ENCODE measurements around the gene HPS1. TPM values are rescaled to one million over a fixed set of nuclear protein-coding genes. Genes with fewer than 3 reads are reported as not detected.

The HPS1 gene
- total RNA-seq, 4 donors from 2014 or later, result 26.3 to 40.6 (median 27.9) TPM

DNA sequence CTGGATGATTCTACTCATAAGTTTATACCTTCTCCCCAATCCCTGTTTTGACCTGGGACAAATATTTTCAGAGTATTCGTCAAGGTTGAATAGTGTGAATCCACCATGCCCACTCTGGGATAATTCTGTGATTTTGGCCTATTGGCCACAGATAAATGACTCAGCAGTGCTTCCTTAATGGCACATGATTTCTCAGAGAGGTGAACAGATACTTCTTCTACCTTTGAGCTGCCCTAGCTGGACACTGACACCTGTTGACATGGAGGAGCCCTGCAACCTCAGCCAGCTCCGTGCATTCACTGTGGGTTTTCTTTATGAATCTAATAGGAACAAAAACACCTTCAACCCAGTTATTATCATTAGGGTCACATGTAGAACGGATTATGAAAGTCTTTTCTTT is 40.9 kb upstream of the HPS1 start:
- no peaks in the 10 kb centered on the region for H3K36me3 ChIP-seq
- TF ChIP-seq, protein P1, sequence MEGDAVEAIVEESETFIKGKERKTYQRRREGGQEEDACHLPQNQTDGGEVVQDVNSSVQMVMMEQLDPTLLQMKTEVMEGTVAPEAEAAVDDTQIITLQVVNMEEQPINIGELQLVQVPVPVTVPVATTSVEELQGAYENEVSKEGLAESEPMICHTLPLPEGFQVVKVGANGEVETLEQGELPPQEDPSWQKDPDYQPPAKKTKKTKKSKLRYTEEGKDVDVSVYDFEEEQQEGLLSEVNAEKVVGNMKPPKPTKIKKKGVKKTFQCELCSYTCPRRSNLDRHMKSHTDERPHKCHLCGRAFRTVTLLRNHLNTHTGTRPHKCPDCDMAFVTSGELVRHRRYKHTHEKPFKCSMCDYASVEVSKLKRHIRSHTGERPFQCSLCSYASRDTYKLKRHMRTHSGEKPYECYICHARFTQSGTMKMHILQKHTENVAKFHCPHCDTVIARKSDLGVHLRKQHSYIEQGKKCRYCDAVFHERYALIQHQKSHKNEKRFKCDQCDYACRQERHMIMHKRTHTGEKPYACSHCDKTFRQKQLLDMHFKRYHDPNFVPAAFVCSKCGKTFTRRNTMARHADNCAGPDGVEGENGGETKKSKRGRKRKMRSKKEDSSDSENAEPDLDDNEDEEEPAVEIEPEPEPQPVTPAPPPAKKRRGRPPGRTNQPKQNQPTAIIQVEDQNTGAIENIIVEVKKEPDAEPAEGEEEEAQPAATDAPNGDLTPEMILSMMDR (IDR thresholded peaks at IDR 0.05), result no peak
- TF ChIP-seq POLR2A (IDR thresholded peaks at IDR 0.05), result no peak
- H3K4me3 ChIP-seq, result no peak overlapping the region
- no peak overlapping the region for H3K27ac ChIP-seq
- intact Hi-C loops (cut with DNase I), result no loop called here
- no peaks in the 10 kb centered on the region for H3K4me1 ChIP-seq
- WGBS, 2 donors, result 62 to 76% methylated on average over 3 of the region's 3 CpGs
- no peak for DNase-seq
- no peaks in the 10 kb centered on the region for H3K27me3 ChIP-seq
- no peaks in the 10 kb centered on the region for H3K9me3 ChIP-seq

DNA sequence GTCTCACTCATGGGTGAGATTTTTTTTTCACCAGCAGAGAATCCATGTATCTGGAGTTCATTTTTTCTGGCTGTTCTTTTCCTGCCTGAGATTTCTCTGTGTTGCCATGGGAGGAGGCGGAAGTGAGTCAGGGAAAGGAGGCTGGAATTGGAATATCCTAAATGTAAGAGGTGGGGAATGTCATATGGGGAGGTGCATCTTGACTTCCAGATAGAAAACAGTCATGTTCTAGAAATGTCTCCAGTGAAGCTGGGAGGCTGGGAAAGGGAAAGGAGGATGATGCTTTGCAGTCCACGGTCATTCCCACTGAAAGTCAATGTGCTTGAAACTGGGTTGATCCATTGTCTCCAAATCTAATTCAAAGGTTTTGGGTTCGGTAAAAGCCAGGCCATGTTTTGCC is 39.7 kb upstream of the HPS1 start:
- Histone ChIP-seq H3K9me3 (no peaks in the 10 kb centered on the region), H3K27me3 (no peaks in the 10 kb centered on the region), H3K4me1 (no peaks in the 10 kb centered on the region), H3K4me3 (no peak overlapping the region), H3K36me3 (no peaks in the 10 kb centered on the region), H3K27ac (no peak overlapping the region)
- intact Hi-C loops (cut with DNase I), result no loop called here
- TF ChIP-seq POLR2A (IDR thresholded peaks at IDR 0.05), result no peak
- TF ChIP-seq, protein P1 (IDR thresholded peaks at IDR 0.05), result no peak
- no peak for DNase-seq
- WGBS, 2 donors, result 80 to 86% methylated on average over 3 of the region's 3 CpGs

DNA sequence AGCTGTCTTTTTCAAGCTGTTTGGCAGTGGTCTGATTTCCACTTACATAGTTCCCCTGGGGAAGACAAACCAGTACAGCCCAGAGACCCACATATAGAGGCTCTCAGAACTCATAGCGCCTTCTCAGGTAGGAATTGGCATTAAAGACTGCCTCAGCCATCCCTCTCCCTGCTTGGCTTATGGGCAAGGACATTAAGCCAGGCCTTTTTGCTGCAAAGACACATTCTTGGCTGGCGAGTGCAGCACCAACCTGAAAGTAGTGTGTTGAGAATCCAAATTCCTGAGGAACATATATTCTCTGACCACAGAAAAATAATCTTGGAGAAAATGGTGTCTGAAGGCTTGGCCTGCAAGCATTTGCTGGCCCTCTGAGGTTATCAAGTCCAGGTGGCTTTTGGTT is 39.2 kb upstream of the HPS1 start:
- Histone ChIP-seq H3K9me3 (no peaks in the 10 kb centered on the region), H3K27me3 (no peaks in the 10 kb centered on the region), H3K27ac (no peak overlapping the region), H3K4me3 (no peak overlapping the region), H3K36me3 (no peaks in the 10 kb centered on the region), H3K4me1 (no peaks in the 10 kb centered on the region)
- WGBS, 2 donors, result 50 to 58% methylated on average over 1 to 2 of the region's 2 CpGs
- TF ChIP-seq, protein P1 (IDR thresholded peaks at IDR 0.05), result no peak
- no peak for DNase-seq
- intact Hi-C loops (cut with DNase I), result no loop called here

DNA sequence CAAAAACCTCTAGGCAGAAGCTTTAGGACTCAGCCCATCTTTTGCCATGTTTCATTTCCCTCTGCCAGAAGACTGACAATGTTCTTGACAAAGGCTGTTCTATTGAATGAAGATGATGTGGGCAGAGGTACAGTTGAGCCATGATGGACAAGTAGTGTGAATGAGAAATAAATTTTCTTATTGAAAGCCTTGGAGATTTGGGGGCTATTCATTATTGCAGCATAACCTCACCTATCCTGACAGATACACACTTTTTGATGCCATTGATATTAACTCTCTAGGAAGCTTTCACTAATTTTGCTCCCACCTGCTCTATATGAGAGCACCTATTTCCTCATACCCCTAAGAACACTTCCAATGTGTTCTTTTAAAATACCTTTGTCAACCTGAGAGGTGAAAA is 36.9 kb upstream of the HPS1 start:
- intact Hi-C loops (cut with DNase I), result no loop called here
- Histone ChIP-seq H3K27ac (no peak overlapping the region), H3K36me3 (no peaks in the 10 kb centered on the region), H3K4me1 (no peaks in the 10 kb centered on the region), H3K27me3 (no peaks in the 10 kb centered on the region), H3K4me3 (no peak overlapping the region), H3K9me3 (no peaks in the 10 kb centered on the region)
- DNase-seq, result no peak
- no peak for TF ChIP-seq POLR2A (IDR thresholded peaks at IDR 0.05)
- TF ChIP-seq, protein P1 (IDR thresholded peaks at IDR 0.05), result no peak

- no peak for DNase-seq
- Histone ChIP-seq H3K4me3 (no peak overlapping the region), H3K4me1 (no peaks in the 10 kb centered on the region), H3K36me3 (no peaks in the 10 kb centered on the region), H3K27ac (no peak overlapping the region), H3K27me3 (no peaks in the 10 kb centered on the region), H3K9me3 (no peaks in the 10 kb centered on the region)
- 82 to 88% methylated on average over 2 of the region's 2 CpGs for WGBS, 2 donors
- no peak for TF ChIP-seq POLR2A (IDR thresholded peaks at IDR 0.05)
- TF ChIP-seq, protein P1 (IDR thresholded peaks at IDR 0.05), result no peak
- intact Hi-C loops (cut with DNase I), result no loop called here
Observed at GRCh38 chr10:98482096-98482495, 35.4 kb upstream of the HPS1 start.

Data from esophagus squamous epithelium (tissue), 5 donors.